A673 (cell line): Measurements from ENCODE around the gene KCNQ1OT1. TPM values are rescaled to one million over a fixed set of nuclear protein-coding genes. Genes with fewer than 3 reads are reported as not detected.

Experiments
- BruUV-seq: library from RNA; stranded (reverse); fragments of 400-500 nt; replicated peaks from 2 replicates; lab custom pipeline; 2021; lab: Mats Ljungman, UMichigan
- CTCF ChIA-PET: fragments of 300-600 bp; sonication (Branson Sonifier 250); formaldehyde crosslinking; loops from one replicate; lab custom pipeline; 2022; ENCODE audit warnings: antibody characterized with exemption; lab: Charles Lee
- POLR2A ChIA-PET: fragments of 300-600 bp; sonication (Branson Sonifier 250); formaldehyde crosslinking; loops from one replicate; lab custom pipeline; 2022; ENCODE audit warnings: antibody characterized with exemption; ENCODE audit not compliant: low non-redundant PET; lab: Charles Lee
- DNase-seq: peaks from one replicate; pipeline ENCODE4 v3.0.0-alpha.2; 2015; ENCODE audit warnings: low spot score
- H3K27ac ChIP-seq: fragments of 200-600 bp; sonication (generic); 2 replicates; pipeline ENCODE4 v1.5.1; 2016; ENCODE audit warnings: mixed run types, low read depth, mild to moderate bottlenecking, mixed read lengths, antibody characterized with exemption, low read length; ENCODE audit not compliant: poor library complexity, severe bottlenecking
- H3K27me3 ChIP-seq: fragments of 200-600 bp; sonication (generic); replicated peaks from 2 replicates; pipeline ENCODE4 v1.6.1; 2017; ENCODE audit warnings: mixed run types, low read depth, mild to moderate bottlenecking, mixed read lengths, antibody characterized with exemption, low read length; ENCODE audit not compliant: insufficient read depth, poor library complexity
- H3K36me3 ChIP-seq: fragments of 200-600 bp; sonication (generic); 2 replicates; pipeline ENCODE4 v1.6.1; 2016; ENCODE audit warnings: mixed run types, mild to moderate bottlenecking, mixed read lengths, antibody characterized with exemption, low read length; ENCODE audit not compliant: insufficient read depth, poor library complexity, severe bottlenecking
- H3K4me1 ChIP-seq: fragments of 200-600 bp; sonication (generic); 2 replicates; pipeline ENCODE4 v1.6.1; 2017; ENCODE audit warnings: mixed run types, mild to moderate bottlenecking, mixed read lengths, antibody characterized with exemption, low read length; ENCODE audit not compliant: insufficient read depth, poor library complexity, severe bottlenecking
- H3K4me3 ChIP-seq: fragments of 200-600 bp; sonication (generic); 2 replicates; pipeline ENCODE4 v1.5.1; 2016; ENCODE audit warnings: low read depth, mixed run types, mild to moderate bottlenecking, mixed read lengths, low read length; ENCODE audit not compliant: poor library complexity, severe bottlenecking
- H3K9me3 ChIP-seq: fragments of 200-600 bp; sonication (generic); 2 replicates; pipeline ENCODE4 v1.6.1; 2016; ENCODE audit warnings: mixed run types, low read depth, mild to moderate bottlenecking, mixed read lengths, antibody characterized with exemption, low read length; ENCODE audit not compliant: poor library complexity, severe bottlenecking
- EZH2 ChIP-seq: fragments of 200-600 bp; sonication (generic); IDR thresholded peaks from 2 replicates; pipeline ENCODE4 v1.6.1; 2017; ENCODE audit warnings: borderline replicate concordance, low read depth, mild to moderate bottlenecking, mixed read lengths, antibody characterized with exemption, low read length; ENCODE audit not compliant: poor library complexity, severe bottlenecking
- intact Hi-C: fragments of 100-400 bp; cut with micrococcal nuclease; formaldehyde crosslinking; loops from one replicate; pipeline ENCODE4 v1.10.0; 2022; ENCODE audit not compliant: unreplicated experiment
- total RNA-seq: library from RNA; stranded (reverse); gene quantifications from 2 replicates; pipeline ENCODE4 v1.2.3, GENCODE V29; 2021
- TF ChIP-seq, protein P1 (sequence below): fragments of 300-800, 200-600 bp; sonication (generic); conservative IDR thresholded peaks from 2 replicates; pipeline ENCODE4 v1.5.1; 2017; ENCODE audit warnings: low read depth, mild to moderate bottlenecking, antibody characterized with exemption, low read length, moderate library complexity, mixed read lengths

Gene KCNQ1OT1
- total RNA-seq, 1 experiment from 2014 or later: 4.0 TPM

DNA sequence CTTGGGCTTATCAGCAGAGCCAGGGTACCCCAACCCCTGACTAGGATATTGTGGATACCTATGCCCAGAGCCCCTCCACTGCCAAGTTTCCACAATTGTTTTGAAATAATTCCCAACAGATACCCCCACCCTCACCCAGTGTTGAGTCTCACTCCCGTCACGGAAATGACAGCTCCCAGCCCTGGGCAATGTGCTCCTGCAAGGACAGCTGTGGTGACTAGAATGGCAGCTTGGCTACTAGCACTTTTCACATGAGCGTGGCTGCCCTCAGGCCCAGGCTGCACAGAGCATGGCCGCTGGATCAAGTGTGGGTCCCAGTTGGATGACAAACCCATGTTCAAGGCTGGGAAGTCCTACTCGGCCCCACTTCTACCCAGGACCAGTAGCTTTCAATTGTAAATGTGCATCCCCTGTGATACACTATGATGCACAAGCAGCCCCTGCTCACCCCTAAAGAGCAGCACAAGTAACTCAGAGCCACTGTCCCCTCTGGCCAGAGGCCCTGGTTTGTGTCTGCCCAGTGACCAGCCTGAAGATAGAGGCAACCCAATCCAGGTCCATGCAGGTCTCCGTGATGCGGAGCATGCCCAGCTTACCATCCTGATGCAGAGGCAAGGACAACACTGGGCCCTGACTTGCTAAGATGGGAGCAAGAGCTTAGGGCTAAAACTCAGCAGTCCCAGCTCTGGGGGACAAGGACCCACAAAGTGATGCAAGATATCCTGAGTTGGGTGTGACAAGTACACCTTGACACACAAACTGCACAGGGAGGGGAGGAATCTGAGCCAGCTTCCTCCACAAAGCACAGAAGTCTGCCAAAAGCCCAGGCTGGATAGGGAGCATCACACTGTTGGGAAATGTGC lies 13.2 kb downstream of the KCNQ1OT1 start:
- no TSS peak for BruUV-seq
- Histone ChIP-seq H3K4me3 (no peak overlapping the region), H3K27ac (no peak overlapping the region), H3K4me1 (no peaks in the 10 kb centered on the region), H3K36me3 (peaks cover 3% of the 10 kb centered on the region), H3K9me3 (no peaks in the 10 kb centered on the region), H3K27me3 (no peaks in the 10 kb centered on the region)
- POLR2A ChIA-PET: no interaction called here
- CTCF ChIA-PET: no interaction called here
- TF ChIP-seq EZH2: no peak
- TF ChIP-seq, protein P1, sequence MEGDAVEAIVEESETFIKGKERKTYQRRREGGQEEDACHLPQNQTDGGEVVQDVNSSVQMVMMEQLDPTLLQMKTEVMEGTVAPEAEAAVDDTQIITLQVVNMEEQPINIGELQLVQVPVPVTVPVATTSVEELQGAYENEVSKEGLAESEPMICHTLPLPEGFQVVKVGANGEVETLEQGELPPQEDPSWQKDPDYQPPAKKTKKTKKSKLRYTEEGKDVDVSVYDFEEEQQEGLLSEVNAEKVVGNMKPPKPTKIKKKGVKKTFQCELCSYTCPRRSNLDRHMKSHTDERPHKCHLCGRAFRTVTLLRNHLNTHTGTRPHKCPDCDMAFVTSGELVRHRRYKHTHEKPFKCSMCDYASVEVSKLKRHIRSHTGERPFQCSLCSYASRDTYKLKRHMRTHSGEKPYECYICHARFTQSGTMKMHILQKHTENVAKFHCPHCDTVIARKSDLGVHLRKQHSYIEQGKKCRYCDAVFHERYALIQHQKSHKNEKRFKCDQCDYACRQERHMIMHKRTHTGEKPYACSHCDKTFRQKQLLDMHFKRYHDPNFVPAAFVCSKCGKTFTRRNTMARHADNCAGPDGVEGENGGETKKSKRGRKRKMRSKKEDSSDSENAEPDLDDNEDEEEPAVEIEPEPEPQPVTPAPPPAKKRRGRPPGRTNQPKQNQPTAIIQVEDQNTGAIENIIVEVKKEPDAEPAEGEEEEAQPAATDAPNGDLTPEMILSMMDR: no peak
- intact Hi-C loops: no loop called here
- DNase-seq: no peak

DNA sequence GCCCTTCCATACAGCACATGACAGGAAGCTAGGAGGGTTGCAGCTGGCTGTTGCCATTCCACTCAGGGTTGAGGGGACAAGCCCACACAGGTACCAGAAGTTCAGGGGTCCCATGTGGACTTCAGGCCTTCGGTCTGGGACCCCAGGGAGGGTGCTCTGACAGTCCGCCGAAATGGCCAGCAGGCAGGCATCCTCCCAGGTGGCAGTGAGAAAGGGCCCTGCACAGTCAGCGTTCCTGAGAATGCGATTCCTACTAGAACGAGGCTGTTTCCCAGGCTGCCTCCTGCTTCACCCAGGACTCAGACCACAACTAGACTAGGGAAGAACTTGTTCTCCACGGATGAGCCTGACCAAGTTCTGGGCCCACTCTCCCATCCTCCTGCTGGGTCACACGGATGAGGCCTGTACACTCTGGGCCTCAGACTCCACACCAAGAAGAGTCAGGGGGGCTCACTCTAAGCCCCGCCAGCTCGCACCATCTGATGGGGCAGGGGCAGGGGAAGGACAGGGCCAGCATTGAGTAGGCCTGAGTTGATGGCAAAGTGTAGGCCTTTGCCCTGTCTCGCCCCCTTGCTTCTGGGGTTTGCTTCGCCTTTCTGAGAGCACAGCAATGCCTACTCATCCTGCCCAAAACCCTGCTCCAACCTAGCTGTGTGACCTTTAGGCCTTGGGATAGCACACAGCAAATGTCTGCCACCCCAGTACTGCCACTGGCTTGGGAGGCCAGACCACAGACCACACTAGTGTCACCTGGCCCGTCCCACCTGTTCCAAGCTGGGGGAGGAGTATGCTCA lies 14.0 kb downstream of the KCNQ1OT1 start:
- no peak for TF ChIP-seq EZH2
- TF ChIP-seq, protein P1: no peak
- no peaks in the 10 kb centered on the region for H3K4me1 ChIP-seq
- CTCF ChIA-PET: no interaction called here
- POLR2A ChIA-PET: no interaction called here
- intact Hi-C loops: no loop called here
- BruUV-seq: no TSS peak
- H3K27me3 ChIP-seq: no peaks in the 10 kb centered on the region
- no peaks in the 10 kb centered on the region for H3K9me3 ChIP-seq
- H3K36me3 ChIP-seq: peaks cover 3% of the 10 kb centered on the region
- H3K4me3 ChIP-seq: no peak overlapping the region
- H3K27ac ChIP-seq: no peak overlapping the region
- no peak for DNase-seq

DNA sequence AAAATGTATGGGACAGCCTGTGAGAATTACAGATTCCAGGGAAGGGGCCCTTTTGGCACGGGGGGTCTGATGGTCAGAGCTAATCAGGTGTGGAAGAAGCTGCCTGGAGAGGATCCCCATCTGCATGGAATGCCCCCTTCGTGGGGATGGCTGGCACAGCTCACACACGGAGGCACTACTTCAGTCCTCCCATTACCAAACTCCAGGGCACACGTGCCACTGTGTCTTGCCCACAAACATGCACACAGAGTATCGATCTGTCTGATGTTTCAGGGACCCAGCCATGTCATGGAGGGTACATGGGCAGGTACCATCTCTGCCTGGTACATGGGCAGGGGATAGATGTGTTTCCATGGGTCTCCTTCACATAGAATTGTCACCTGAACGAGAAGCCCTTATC lies 14.7 kb downstream of the KCNQ1OT1 start:
- intact Hi-C loops: no loop called here
- H3K4me1 ChIP-seq: no peaks in the 10 kb centered on the region
- BruUV-seq: no TSS peak
- CTCF ChIA-PET: no interaction called here
- no peak overlapping the region for H3K27ac ChIP-seq
- TF ChIP-seq, protein P1: no peak
- TF ChIP-seq EZH2: no peak
- no peaks in the 10 kb centered on the region for H3K9me3 ChIP-seq
- H3K36me3 ChIP-seq: peaks cover under 1% of the 10 kb centered on the region
- H3K4me3 ChIP-seq: no peak overlapping the region
- H3K27me3 ChIP-seq: no peaks in the 10 kb centered on the region
- POLR2A ChIA-PET: no interaction called here
- no peak for DNase-seq
